HL-60 (cell line): Measurements from ENCODE around the gene COL18A1.

Experiments used
- DNase-seq, 2 experiments: peaks; one replicate each; pipeline ENCODE4 v3.0.0-alpha.2; 2010 to 2020; ENCODE audit warnings: low read depth in 1 of 2, low spot score in 1 of 2
- H3K27ac ChIP-seq: fragments of 250-450 bp; sonication (Bioruptor Pico); replicated peaks from 2 replicates; pipeline ENCODE4 v1.5.1; 2020; ENCODE audit warnings: mild to moderate bottlenecking, moderate library complexity
- H3K27me3 ChIP-seq: fragments of 250-450 bp; sonication (Bioruptor Pico); 2 replicates; pipeline ENCODE4 v1.5.1; 2021; ENCODE audit warnings: mild to moderate bottlenecking, moderate library complexity; ENCODE audit not compliant: insufficient read depth, poor library complexity, severe bottlenecking
- H3K4me3 ChIP-seq: replicated peaks from 2 replicates; pipeline ENCODE4 v1.5.1; 2011; ENCODE audit warnings: mild to moderate bottlenecking, control low read depth, low read length; ENCODE audit not compliant: insufficient read depth
- GABPA ChIP-seq: IDR thresholded peaks from 2 replicates; pipeline ENCODE4 v1.6.1; 2012; ENCODE audit warnings: low read depth
- POLR2AphosphoS5 ChIP-seq: IDR thresholded peaks from 2 replicates; pipeline ENCODE4 v1.6.1; 2012; ENCODE audit warnings: low read depth
- SPI1 ChIP-seq: IDR thresholded peaks from 2 replicates; pipeline ENCODE4 v1.6.1; 2012; ENCODE audit warnings: low read depth, mild to moderate bottlenecking, borderline replicate concordance
- TF ChIP-seq, protein P1 (sequence below): IDR thresholded peaks from 2 replicates; pipeline ENCODE4 v1.6.1; 2012; ENCODE audit warnings: low read depth; ENCODE audit not compliant: insufficient replicate concordance
- TF ChIP-seq, protein P2 (sequence below): IDR thresholded peaks from one replicate; pipeline ENCODE4 v1.5.1; 2011; ENCODE audit warnings: low read length, control low read depth, inconsistent platforms; ENCODE audit not compliant: insufficient read depth

Gene COL18A1

DNA sequence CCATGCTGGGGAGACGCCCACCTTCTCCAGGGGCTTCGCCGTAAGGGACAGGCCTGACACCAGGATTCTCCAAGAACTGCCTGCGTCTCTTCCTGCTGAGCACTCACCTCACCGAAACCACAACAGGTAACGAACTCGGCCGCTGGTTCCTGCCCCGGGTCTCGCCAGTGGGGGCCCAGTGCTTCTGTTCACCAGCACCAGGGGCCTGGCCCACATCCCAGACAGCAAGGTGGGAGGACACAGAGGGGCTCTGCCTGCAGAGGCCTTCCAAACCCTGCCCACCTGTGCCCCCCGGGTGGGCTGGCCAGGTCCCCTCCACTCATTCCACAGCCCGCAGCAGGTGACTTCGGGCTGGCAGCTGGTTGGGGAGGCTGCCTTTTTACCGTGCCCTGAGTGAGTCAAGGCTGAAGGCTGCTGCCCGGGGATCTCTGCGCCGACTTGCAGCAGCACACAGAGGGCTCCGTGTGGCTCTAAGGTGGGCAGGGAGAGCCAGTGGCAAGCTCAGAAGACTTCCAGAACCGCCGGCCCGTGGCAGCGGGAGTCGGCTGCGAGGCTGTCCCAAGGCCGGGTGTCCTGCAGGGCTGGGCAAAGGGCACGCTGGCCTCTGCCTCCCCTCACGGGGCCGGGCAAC is 14.7 kb upstream of the COL18A1 start:
- DNase-seq: no peak
- no peaks in the 10 kb centered on the region for H3K27me3 ChIP-seq
- no peak overlapping the region for H3K4me3 ChIP-seq
- TF ChIP-seq SPI1: no peak
- TF ChIP-seq, protein P1, sequence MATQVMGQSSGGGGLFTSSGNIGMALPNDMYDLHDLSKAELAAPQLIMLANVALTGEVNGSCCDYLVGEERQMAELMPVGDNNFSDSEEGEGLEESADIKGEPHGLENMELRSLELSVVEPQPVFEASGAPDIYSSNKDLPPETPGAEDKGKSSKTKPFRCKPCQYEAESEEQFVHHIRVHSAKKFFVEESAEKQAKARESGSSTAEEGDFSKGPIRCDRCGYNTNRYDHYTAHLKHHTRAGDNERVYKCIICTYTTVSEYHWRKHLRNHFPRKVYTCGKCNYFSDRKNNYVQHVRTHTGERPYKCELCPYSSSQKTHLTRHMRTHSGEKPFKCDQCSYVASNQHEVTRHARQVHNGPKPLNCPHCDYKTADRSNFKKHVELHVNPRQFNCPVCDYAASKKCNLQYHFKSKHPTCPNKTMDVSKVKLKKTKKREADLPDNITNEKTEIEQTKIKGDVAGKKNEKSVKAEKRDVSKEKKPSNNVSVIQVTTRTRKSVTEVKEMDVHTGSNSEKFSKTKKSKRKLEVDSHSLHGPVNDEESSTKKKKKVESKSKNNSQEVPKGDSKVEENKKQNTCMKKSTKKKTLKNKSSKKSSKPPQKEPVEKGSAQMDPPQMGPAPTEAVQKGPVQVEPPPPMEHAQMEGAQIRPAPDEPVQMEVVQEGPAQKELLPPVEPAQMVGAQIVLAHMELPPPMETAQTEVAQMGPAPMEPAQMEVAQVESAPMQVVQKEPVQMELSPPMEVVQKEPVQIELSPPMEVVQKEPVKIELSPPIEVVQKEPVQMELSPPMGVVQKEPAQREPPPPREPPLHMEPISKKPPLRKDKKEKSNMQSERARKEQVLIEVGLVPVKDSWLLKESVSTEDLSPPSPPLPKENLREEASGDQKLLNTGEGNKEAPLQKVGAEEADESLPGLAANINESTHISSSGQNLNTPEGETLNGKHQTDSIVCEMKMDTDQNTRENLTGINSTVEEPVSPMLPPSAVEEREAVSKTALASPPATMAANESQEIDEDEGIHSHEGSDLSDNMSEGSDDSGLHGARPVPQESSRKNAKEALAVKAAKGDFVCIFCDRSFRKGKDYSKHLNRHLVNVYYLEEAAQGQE: no peak
- H3K27ac ChIP-seq: no peak overlapping the region

DNA sequence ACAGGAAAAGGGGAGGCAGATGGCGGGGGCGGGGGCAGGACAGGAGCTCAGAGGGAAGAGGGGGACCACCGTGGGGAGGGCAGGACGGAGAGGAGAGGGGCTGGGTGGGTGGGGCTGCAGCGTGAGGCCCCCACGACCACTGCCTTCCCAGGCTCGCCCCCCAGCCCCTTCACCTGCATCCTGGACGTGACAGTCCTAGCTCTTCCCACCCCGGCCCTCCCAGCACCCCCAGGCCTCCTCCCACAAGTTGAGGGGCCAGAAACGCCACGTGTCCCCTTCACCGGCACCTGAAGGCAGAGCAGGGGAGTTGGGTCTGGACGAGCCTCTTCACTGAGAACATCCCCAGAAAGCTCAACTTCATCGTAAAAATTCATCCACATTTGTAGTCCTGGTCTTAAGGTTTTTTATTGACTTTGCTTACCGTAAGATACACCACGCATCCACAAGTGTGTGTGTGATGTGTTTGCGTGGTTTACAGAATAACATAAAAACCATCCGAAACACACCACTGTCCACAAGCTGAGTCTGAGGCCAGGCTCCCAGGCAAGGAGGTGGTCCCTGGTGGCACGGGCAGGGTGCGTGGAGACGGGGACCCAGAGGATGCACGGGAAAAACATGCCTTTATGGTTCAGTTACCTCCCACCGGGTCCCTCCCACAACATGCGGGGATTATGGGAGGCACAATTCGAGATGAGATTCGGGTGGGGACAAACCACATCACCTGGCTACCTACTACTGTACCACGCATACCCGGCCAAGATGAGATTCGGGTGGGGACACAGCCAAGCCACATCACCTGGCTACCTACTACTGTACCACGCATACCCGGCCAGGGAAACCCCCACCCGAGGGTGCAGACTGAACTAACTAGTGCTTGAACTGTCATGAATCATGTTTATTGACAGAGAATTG is 13.9 kb upstream of the COL18A1 start:
- H3K27ac ChIP-seq: no peak overlapping the region
- no peak for DNase-seq
- no peak overlapping the region for H3K4me3 ChIP-seq
- H3K27me3 ChIP-seq: no peaks in the 10 kb centered on the region
- TF ChIP-seq POLR2AphosphoS5: no peak
- no peak for TF ChIP-seq GABPA
- TF ChIP-seq, protein P1: no peak
- no peak for TF ChIP-seq SPI1
- TF ChIP-seq, protein P2, sequence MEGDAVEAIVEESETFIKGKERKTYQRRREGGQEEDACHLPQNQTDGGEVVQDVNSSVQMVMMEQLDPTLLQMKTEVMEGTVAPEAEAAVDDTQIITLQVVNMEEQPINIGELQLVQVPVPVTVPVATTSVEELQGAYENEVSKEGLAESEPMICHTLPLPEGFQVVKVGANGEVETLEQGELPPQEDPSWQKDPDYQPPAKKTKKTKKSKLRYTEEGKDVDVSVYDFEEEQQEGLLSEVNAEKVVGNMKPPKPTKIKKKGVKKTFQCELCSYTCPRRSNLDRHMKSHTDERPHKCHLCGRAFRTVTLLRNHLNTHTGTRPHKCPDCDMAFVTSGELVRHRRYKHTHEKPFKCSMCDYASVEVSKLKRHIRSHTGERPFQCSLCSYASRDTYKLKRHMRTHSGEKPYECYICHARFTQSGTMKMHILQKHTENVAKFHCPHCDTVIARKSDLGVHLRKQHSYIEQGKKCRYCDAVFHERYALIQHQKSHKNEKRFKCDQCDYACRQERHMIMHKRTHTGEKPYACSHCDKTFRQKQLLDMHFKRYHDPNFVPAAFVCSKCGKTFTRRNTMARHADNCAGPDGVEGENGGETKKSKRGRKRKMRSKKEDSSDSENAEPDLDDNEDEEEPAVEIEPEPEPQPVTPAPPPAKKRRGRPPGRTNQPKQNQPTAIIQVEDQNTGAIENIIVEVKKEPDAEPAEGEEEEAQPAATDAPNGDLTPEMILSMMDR: no peak

DNA sequence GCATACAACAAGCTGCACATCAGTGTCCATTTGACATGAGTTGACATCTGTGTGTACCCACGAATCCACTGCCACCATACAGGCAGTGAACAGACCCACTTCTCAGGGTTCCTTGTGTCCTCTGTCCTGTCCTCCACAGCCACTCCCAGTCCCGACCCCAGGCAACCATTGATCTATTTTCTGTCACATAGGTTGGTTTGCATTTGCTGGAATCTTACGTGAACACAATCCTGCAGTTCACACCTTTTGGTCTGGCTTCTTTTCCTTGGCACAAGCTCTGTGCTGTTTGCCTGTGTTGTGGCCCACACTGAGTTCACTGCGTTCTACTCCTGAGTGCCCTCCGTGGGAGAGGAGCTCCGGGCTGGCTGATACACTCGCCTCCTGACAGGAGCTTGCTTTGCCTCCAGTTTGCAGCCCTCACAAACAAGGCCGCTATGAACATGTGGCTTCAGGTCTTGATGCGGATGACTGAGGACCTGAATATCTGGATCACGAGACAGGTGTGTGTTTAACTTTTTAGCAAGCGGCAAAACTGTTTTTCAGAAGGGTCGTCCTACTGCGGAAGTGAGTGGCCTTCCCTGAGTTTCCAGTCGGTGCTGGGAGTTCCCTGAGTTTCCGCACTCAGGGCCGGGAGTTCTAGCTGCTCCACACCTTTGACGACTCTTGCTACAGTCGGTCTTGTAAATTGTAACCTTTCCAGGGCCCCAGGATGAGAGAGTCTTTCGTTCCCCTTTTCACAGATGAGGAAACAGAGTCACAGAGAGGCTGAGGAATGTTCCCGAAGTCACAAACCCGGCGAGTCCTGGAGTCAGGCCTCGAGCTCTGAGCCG is 13.0 kb upstream of the COL18A1 start:
- Histone ChIP-seq H3K27ac (no peak overlapping the region), H3K4me3 (no peak overlapping the region), H3K27me3 (no peaks in the 10 kb centered on the region)
- TF ChIP-seq SPI1 (no peak), GABPA (no peak), POLR2AphosphoS5 (no peak)
- TF ChIP-seq, protein P1: no peak
- TF ChIP-seq, protein P2: no peak
- no peak for DNase-seq
